ENCODE data around the gene DNASE1L2. TPM values are rescaled to one million over a fixed set of nuclear protein-coding genes. Genes with fewer than 3 reads are reported as not detected.

DNASE1L2 gene
- total and polyA plus RNA-seq, 2 of the 4 experiments (the other 2 are of a cell fraction) = 0.18 to 0.75 TPM

GRCh38 chr16:2208772-2209171 is 27.5 kb upstream of the DNASE1L2 start:
- no peak overlapping the region for H3K4ac ChIP-seq (ENCODE audit: low read depth, low read length)
- peaks cover 27 to 47% of the 10 kb centered on the region in 2 experiments for H3K79me1 ChIP-seq (ENCODE audit: low read depth in 1 of 2, low read length in 2 of 2)
- no peak overlapping the region for H4K8ac ChIP-seq (ENCODE audit: low read depth in 2 of 2, low read length in 2 of 2)
- no peak overlapping the region for H3K9ac ChIP-seq (ENCODE audit: low read depth, low read length)
- BruUV-seq (replicated peaks) = no TSS peak
- no peak overlapping the region for H3K27ac ChIP-seq (ENCODE audit: insufficient read depth, low read length)
- ChIA-PET POLR2A (ENCODE audit: unreplicated experiment) (no interaction called here), CTCF (no interaction called here)
- H3K4me2 ChIP-seq (ENCODE audit: low read depth, low read length) = no peak overlapping the region
- H3K14ac ChIP-seq (replicated peaks; ENCODE audit: low read depth, low read length) = no peak overlapping the region
- H3K23ac ChIP-seq (ENCODE audit: low read depth, low read length) = no peak overlapping the region
- DNase-seq (no peak), ATAC-seq (ENCODE audit: low read depth) (no peak)
- no peak overlapping the region for H3K18ac ChIP-seq (ENCODE audit: low read depth, low read length)
- dilution Hi-C loops (cut with HindIII; ENCODE audit: low sequenced_read_pairs, unreplicated experiment) (no loop called here), intact Hi-C loops (cut with micrococcal nuclease) (no loop called here), in situ Hi-C loops (cut with MboI; ENCODE audit: low sequenced_read_pairs) (no loop called here)
- H3K9me3 ChIP-seq (ENCODE audit: control insufficient read depth, insufficient read depth, low read length) = no peaks in the 10 kb centered on the region
- peaks cover 14% of the 10 kb centered on the region for H3K4me1 ChIP-seq (ENCODE audit: control insufficient read depth, insufficient read depth, low read length)
- no peak overlapping the region for H2BK5ac ChIP-seq (ENCODE audit: low read depth, low read length, poor library complexity, severe bottlenecking)
- H3K36me3 ChIP-seq (ENCODE audit: control insufficient read depth, insufficient read depth, low read length) = peaks cover 28% of the 10 kb centered on the region
- H2BK120ac ChIP-seq (ENCODE audit: low read depth, low read length) = no peak overlapping the region
- H4K20me1 ChIP-seq (ENCODE audit: insufficient read depth, low read length) = peaks cover 16% of the 10 kb centered on the region
- no peak overlapping the region for H2AFZ ChIP-seq (replicated peaks; ENCODE audit: low read length, poor library complexity)
- peaks cover 6% of the 10 kb centered on the region; the same call in 1 of the 2 replicates for H3K9me1 ChIP-seq (ENCODE audit: insufficient read depth, low read length)
- H4K91ac ChIP-seq (ENCODE audit: insufficient read depth, low read depth, low read length) = no peak overlapping the region
- H3K27me3 ChIP-seq (ENCODE audit: control insufficient read depth, insufficient read depth, low read length) = no peaks in the 10 kb centered on the region
- no peak overlapping the region for H2AK5ac ChIP-seq (ENCODE audit: low read depth, low read length)
- TF ChIP-seq NFE2L2 (IDR thresholded peaks at IDR 0.05; ENCODE audit: low read depth, low read length) (no peak), MAFK (IDR thresholded peaks at IDR 0.05; ENCODE audit: low read depth, low read length) (no peak), MAZ (IDR thresholded peaks at IDR 0.05; ENCODE audit: borderline replicate concordance, low read depth, low read length) (no peak), RAD21 (IDR thresholded peaks at IDR 0.05; ENCODE audit: low read length) (no peak), MXI1 (IDR thresholded peaks at IDR 0.05; ENCODE audit: borderline replicate concordance, low read depth, low read length) (no peak), CEBPB (IDR thresholded peaks at IDR 0.05; ENCODE audit: low read depth, low read length) (no peak), USF2 (IDR thresholded peaks at IDR 0.05; ENCODE audit: low read depth, low read length) (no peak), ELK1 (IDR thresholded peaks at IDR 0.05; ENCODE audit: borderline replicate concordance, low read depth, low read length) (no peak), SMC3 (IDR thresholded peaks at IDR 0.05; ENCODE audit: low read depth, low read length) (no peak), CTCF (conservative IDR thresholded peaks at IDR 0.05; ENCODE audit: low read depth, low read length) (no peak), POLR2A (IDR thresholded peaks at IDR 0.05; ENCODE audit: low read depth, low read length) (no peak), RFX5 (IDR thresholded peaks at IDR 0.05; ENCODE audit: low read depth, low read length) (no peak), CHD1 (IDR thresholded peaks at IDR 0.05; ENCODE audit: low read depth, low read length) (no peak), BHLHE40 (IDR thresholded peaks at IDR 0.05; ENCODE audit: low read depth, low read length) (no peak), FOS (IDR thresholded peaks at IDR 0.05; ENCODE audit: low read depth, low read length) (no peak), RCOR1 (IDR thresholded peaks at IDR 0.05; ENCODE audit: insufficient replicate concordance, low read length) (no peak)
- 94% methylated on average over 6 of the region's 9 CpGs; no CpG with 5 or more reads in 1 of the 2 experiments for WGBS, 2 experiments (ENCODE audit: extremely low coverage in 2 of 2, insufficient read length in 1 of 2)
- H4K5ac ChIP-seq (ENCODE audit: low read depth, low read length) = no peak overlapping the region
- H2BK20ac ChIP-seq (ENCODE audit: low read depth, low read length) = no peak overlapping the region
- H2AK9ac ChIP-seq (replicated peaks; ENCODE audit: low read depth, low read length, poor library complexity) = no peak overlapping the region
- H2BK15ac ChIP-seq (ENCODE audit: low read depth, low read length) = no peak overlapping the region
- H3K56ac ChIP-seq (ENCODE audit: extremely low read depth, insufficient read depth, low read length) = no peak overlapping the region
- H3K4me3 ChIP-seq (ENCODE audit: insufficient read depth, low read depth, low read length) = no peak overlapping the region

Data from IMR-90 (cell line).